ENCODE measurements around the gene MYPOP. TPM values are rescaled to one million over a fixed set of nuclear protein-coding genes. Genes with fewer than 3 reads are reported as not detected.

MYPOP gene
- total and polyA plus RNA-seq, 2 of the 13 experiments (the other 11 are each of a cell fraction or from before 2014, with no cell fraction given): 2.3 to 2.7 TPM

DNA sequence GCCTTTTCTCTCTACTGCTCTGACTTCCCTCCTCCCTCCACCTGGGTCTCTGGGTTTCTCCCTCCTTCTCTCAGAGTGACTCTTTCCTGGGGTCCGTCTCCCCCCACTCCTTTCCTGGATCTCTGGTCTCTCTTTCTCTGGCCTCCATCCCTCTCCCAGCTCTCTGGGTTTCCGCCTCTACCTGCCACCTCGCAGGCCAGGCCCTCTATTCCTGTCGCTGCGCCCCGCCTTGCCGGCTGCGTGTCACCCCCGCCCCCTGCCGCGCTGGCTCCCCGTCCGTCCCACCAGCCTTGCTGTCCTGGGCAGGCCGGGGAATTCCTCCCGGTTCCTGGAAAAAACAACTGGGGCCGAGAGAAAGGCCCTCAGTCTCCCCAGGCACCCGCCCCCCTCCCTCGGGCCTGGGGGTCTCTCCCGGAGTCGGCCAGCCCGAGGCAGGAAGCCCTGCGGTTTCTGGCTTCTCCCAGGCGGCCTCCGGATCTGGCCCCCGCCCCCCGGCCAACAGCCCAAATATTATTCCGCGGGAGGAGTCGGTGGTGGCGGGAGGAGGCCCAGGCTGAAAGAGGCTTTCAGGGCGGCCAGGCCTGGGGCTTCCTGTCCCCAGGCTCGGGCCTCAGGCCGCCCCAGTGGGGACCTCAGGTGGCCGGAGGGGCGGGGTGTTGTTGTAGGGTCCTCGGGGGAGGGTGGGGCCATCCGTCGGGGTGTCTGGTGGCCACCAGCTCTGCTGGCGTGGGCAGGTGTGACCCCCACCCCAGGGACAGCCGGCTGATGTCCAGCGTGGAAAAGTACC, 25.8 kb downstream of the MYPOP start (continued):
- peak; percentile 69 for TF ChIP-seq MAX (IDR thresholded peaks at IDR 0.05)
- TF ChIP-seq ZBTB1 (CRISPR knock-in tag; IDR thresholded peaks at IDR 0.05; ENCODE audit: borderline replicate concordance): no peak
- no peak for TF ChIP-seq ZNF660 (CRISPR knock-in tag; IDR thresholded peaks at IDR 0.05; ENCODE audit: borderline replicate concordance, low read depth)
- TF ChIP-seq REPIN1 (CRISPR knock-in tag; IDR thresholded peaks at IDR 0.05; ENCODE audit: borderline replicate concordance, low read depth): no peak
- TF ChIP-seq POLR2AphosphoS5 (IDR thresholded peaks at IDR 0.05; ENCODE audit: low read depth, low read length): peak; percentile 67
- TF ChIP-seq HNF4G (IDR thresholded peaks at IDR 0.05; ENCODE audit: borderline replicate concordance, low read depth, low read length): no peak
- TF ChIP-seq HNF4G (CRISPR knock-in tag; IDR thresholded peaks at IDR 0.05; ENCODE audit: borderline replicate concordance, low read depth): no peak; the same call in 1 of the 2 replicates
- no peak for TF ChIP-seq ZNF496 (CRISPR knock-in tag; IDR thresholded peaks at IDR 0.05; ENCODE audit: insufficient replicate concordance)
- TF ChIP-seq, protein P1, sequence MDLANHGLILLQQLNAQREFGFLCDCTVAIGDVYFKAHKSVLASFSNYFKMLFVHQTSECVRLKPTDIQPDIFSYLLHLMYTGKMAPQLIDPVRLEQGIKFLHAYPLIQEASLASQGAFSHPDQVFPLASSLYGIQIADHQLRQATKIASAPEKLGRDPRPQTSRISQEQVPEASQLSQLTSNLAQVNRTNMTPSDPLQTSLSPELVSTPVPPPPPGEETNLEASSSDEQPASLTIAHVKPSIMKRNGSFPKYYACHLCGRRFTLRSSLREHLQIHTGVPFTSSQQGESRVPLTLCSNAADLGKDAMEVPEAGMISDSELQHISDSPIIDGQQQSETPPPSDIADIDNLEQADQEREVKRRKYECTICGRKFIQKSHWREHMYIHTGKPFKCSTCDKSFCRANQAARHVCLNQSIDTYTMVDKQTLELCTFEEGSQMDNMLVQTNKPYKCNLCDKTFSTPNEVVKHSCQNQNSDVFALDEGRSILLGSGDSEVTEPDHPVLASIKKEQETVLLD (CRISPR knock-in tag; IDR thresholded peaks at IDR 0.05; ENCODE audit: low read depth): peak; percentile 49; the same call in 1 of the 2 replicates
- 0 out of 2 replicates have a peak, but pooled peaks have one; percentile 10 for TF ChIP-seq HOXA3 (CRISPR knock-in tag; IDR thresholded peaks at IDR 0.05)
- TF ChIP-seq HNRNPLL (IDR thresholded peaks at IDR 0.05; ENCODE audit: low read depth, low read length, poor library complexity, severe bottlenecking): peak; percentile 55
- TF ChIP-seq ZNF782 (CRISPR knock-in tag; IDR thresholded peaks at IDR 0.05; ENCODE audit: borderline replicate concordance): no peak; the same call in 1 of the 2 replicates
- no peak for TF ChIP-seq ZZZ3 (CRISPR knock-in tag; IDR thresholded peaks at IDR 0.05; ENCODE audit: borderline replicate concordance)
- no peak; the same call in 1 of the 2 replicates for TF ChIP-seq ZNF235 (CRISPR knock-in tag; IDR thresholded peaks at IDR 0.05; ENCODE audit: borderline replicate concordance)
- no peak for TF ChIP-seq ZNF232 (CRISPR knock-in tag; IDR thresholded peaks at IDR 0.05; ENCODE audit: borderline replicate concordance)
- no peak for TF ChIP-seq IRX3 (CRISPR knock-in tag; IDR thresholded peaks at IDR 0.05; ENCODE audit: borderline replicate concordance, low read depth)
- TF ChIP-seq, protein P2, sequence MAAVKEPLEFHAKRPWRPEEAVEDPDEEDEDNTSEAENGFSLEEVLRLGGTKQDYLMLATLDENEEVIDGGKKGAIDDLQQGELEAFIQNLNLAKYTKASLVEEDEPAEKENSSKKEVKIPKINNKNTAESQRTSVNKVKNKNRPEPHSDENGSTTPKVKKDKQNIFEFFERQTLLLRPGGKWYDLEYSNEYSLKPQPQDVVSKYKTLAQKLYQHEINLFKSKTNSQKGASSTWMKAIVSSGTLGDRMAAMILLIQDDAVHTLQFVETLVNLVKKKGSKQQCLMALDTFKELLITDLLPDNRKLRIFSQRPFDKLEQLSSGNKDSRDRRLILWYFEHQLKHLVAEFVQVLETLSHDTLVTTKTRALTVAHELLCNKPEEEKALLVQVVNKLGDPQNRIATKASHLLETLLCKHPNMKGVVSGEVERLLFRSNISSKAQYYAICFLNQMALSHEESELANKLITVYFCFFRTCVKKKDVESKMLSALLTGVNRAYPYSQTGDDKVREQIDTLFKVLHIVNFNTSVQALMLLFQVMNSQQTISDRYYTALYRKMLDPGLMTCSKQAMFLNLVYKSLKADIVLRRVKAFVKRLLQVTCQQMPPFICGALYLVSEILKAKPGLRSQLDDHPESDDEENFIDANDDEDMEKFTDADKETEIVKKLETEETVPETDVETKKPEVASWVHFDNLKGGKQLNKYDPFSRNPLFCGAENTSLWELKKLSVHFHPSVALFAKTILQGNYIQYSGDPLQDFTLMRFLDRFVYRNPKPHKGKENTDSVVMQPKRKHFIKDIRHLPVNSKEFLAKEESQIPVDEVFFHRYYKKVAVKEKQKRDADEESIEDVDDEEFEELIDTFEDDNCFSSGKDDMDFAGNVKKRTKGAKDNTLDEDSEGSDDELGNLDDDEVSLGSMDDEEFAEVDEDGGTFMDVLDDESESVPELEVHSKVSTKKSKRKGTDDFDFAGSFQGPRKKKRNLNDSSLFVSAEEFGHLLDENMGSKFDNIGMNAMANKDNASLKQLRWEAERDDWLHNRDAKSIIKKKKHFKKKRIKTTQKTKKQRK (IDR thresholded peaks at IDR 0.05; ENCODE audit: low read length): no peak
- TF ChIP-seq ZSCAN25 (CRISPR knock-in tag; IDR thresholded peaks at IDR 0.05): 0 out of 2 replicates have a peak, but pooled peaks have one; percentile 41
- no peak for TF ChIP-seq STAT5B (CRISPR knock-in tag; IDR thresholded peaks at IDR 0.05)
- no peak for TF ChIP-seq ZNF780A (CRISPR knock-in tag; IDR thresholded peaks at IDR 0.05)
- no peak for TF ChIP-seq ZNF747 (CRISPR knock-in tag; IDR thresholded peaks at IDR 0.05; ENCODE audit: borderline replicate concordance)
- TF ChIP-seq, protein P3, sequence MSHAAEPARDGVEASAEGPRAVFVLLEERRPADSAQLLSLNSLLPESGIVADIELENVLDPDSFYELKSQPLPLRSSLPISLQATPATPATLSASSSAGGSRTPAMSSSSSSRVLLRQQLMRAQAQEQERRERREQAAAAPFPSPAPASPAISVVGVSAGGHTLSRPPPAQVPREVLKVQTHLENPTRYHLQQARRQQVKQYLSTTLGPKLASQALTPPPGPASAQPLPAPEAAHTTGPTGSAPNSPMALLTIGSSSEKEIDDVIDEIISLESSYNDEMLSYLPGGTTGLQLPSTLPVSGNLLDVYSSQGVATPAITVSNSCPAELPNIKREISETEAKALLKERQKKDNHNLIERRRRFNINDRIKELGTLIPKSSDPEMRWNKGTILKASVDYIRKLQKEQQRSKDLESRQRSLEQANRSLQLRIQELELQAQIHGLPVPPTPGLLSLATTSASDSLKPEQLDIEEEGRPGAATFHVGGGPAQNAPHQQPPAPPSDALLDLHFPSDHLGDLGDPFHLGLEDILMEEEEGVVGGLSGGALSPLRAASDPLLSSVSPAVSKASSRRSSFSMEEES (CRISPR knock-in tag; IDR thresholded peaks at IDR 0.05): peak; percentile 47; the same call in 1 of the 2 replicates
- no peak for TF ChIP-seq SRY (CRISPR knock-in tag; IDR thresholded peaks at IDR 0.05)
